Neural progenitor cell (in vitro differentiated cells): Measurements from ENCODE around the gene OR2A5. TPM values are rescaled to one million over a fixed set of nuclear protein-coding genes. Genes with fewer than 3 reads are reported as not detected.

Experiments
- DNase-seq: peaks from one replicate; pipeline ENCODE4 v3.0.0-alpha.2; 2016; ENCODE audit warnings: low spot score
- H2AFZ ChIP-seq: fragments of 200-600 bp; sonication (generic); replicated peaks from 2 replicates; pipeline ENCODE4 v1.6.1; 2016; ENCODE audit warnings: antibody characterized with exemption
- H3F3A ChIP-seq: fragments of 200-600 bp; sonication (generic); 2 replicates; pipeline ENCODE4 v1.6.1; 2016; ENCODE audit warnings: antibody characterized with exemption, low read depth
- H3K27ac ChIP-seq: fragments of 200-600 bp; sonication (generic); 2 replicates; pipeline ENCODE4 v1.5.1; 2016; ENCODE audit warnings: mild to moderate bottlenecking
- H3K27me3 ChIP-seq: fragments of 200-600 bp; sonication (generic); 2 replicates; pipeline ENCODE4 v1.6.1; 2016; ENCODE audit warnings: mild to moderate bottlenecking, moderate library complexity
- H3K36me3 ChIP-seq: fragments of 200-600 bp; sonication (generic); 2 replicates; pipeline ENCODE4 v1.5.1; 2016
- H3K4me1 ChIP-seq: fragments of 200-600 bp; sonication (generic); 2 replicates; pipeline ENCODE4 v1.6.1; 2016; ENCODE audit warnings: mixed run types
- H3K4me2 ChIP-seq: fragments of 200-600 bp; sonication (generic); 2 replicates; pipeline ENCODE4 v1.6.1; 2016
- H3K4me3 ChIP-seq: fragments of 200-600 bp; sonication (generic); 2 replicates; pipeline ENCODE4 v1.5.1; 2016
- H3K79me2 ChIP-seq: fragments of 200-600 bp; sonication (generic); 2 replicates; pipeline ENCODE4 v1.6.1; 2016; ENCODE audit warnings: low read depth
- H3K9ac ChIP-seq: fragments of 200-600 bp; sonication (generic); 2 replicates; pipeline ENCODE4 v1.6.1; 2016
- H3K9me3 ChIP-seq: fragments of 200-600 bp; sonication (generic); 2 replicates; pipeline ENCODE4 v1.5.1; 2016; ENCODE audit warnings: low read depth
- H4K20me1 ChIP-seq: fragments of 200-600 bp; sonication (generic); 2 replicates; pipeline ENCODE4 v1.6.1; 2016; ENCODE audit warnings: low read depth
- H3K27ac Mint-ChIP-seq: 3 replicates; pipeline ENCODE4 v1.8.0; 2021; ENCODE audit warnings: mixed read lengths
- H3K27me3 Mint-ChIP-seq: 2 replicates; pipeline ENCODE4 v1.8.0; 2022; ENCODE audit warnings: low read depth, mild to moderate bottlenecking, inconsistent platforms, moderate library complexity, mixed read lengths; ENCODE audit not compliant: insufficient read depth
- H3K36me3 Mint-ChIP-seq: 3 replicates; pipeline ENCODE4 v1.8.0; 2021; ENCODE audit warnings: mixed read lengths
- H3K4me1 Mint-ChIP-seq: 3 replicates; pipeline ENCODE4 v1.8.0; 2021; ENCODE audit warnings: mixed read lengths
- H3K4me3 Mint-ChIP-seq: 3 replicates; pipeline ENCODE4 v1.8.0; 2021; ENCODE audit warnings: mild to moderate bottlenecking, moderate library complexity, mixed read lengths
- H3K9me3 Mint-ChIP-seq: 3 replicates; pipeline ENCODE4 v1.8.0; 2020; ENCODE audit warnings: mixed read lengths
- CTCF ChIP-seq: fragments of 200-600 bp; sonication (generic); IDR thresholded peaks from 2 replicates; pipeline ENCODE4 v1.5.1; 2017; ENCODE audit warnings: antibody characterized with exemption, mild to moderate bottlenecking
- EZH2 ChIP-seq: fragments of 200-600 bp; sonication (generic); IDR thresholded peaks from 2 replicates; pipeline ENCODE4 v1.6.1; 2017; ENCODE audit warnings: antibody characterized with exemption, mild to moderate bottlenecking, moderate library complexity
- EZH2phosphoT487 ChIP-seq: fragments of 200-600 bp; sonication (generic); IDR thresholded peaks from 2 replicates; pipeline ENCODE4 v1.6.1; 2017; ENCODE audit warnings: antibody characterized with exemption
- total RNA-seq: library from RNA; depleted of rRNA; stranded (reverse); fragments of >200 nt; gene quantifications from 2 replicates; pipeline ENCODE4 v1.2.3, GENCODE V29; 2015; ENCODE audit warnings: low replicate concordance

The OR2A5 gene
- total RNA-seq, 1 donor from 2014 or later = not detected

- no peak overlapping the region for H3K4me3 Mint-ChIP-seq
- Histone ChIP-seq H3K79me2 (no peaks in the 10 kb centered on the region), H3K4me2 (no peak overlapping the region), H3K36me3 (no peaks in the 10 kb centered on the region), H3K27ac (no peak overlapping the region), H3F3A (no peaks in the 10 kb centered on the region), H3K9me3 (no peaks in the 10 kb centered on the region), H3K27me3 (no peaks in the 10 kb centered on the region), H3K4me1 (no peaks in the 10 kb centered on the region), H2AFZ (no peak overlapping the region), H3K4me3 (no peak overlapping the region), H3K9ac (no peak overlapping the region), H4K20me1 (no peaks in the 10 kb centered on the region)
- no peaks in the 10 kb centered on the region for H3K9me3 Mint-ChIP-seq
- DNase-seq = no peak
- H3K27ac Mint-ChIP-seq = no peak overlapping the region
- no peaks in the 10 kb centered on the region for H3K27me3 Mint-ChIP-seq
- H3K36me3 Mint-ChIP-seq = no peaks in the 10 kb centered on the region
- no peak for TF ChIP-seq CTCF
- TF ChIP-seq EZH2 = no peak
- TF ChIP-seq EZH2phosphoT487 = no peak
- no peaks in the 10 kb centered on the region for H3K4me1 Mint-ChIP-seq
These were observed 21.2 kb downstream of the OR2A5 start for GRCh38 chr7:144069953-144070352.

- TF ChIP-seq CTCF = peak; percentile 13
- no peak for TF ChIP-seq EZH2
- Mint-ChIP-seq H3K36me3 (no peaks in the 10 kb centered on the region), H3K27ac (no peak overlapping the region), H3K4me1 (no peaks in the 10 kb centered on the region), H3K9me3 (no peaks in the 10 kb centered on the region), H3K27me3 (no peaks in the 10 kb centered on the region), H3K4me3 (no peak overlapping the region)
- Histone ChIP-seq H3K9ac (no peak overlapping the region), H3K4me2 (no peak overlapping the region), H3K79me2 (no peaks in the 10 kb centered on the region), H4K20me1 (no peaks in the 10 kb centered on the region), H3K4me3 (no peak overlapping the region), H3K27ac (no peak overlapping the region), H3K27me3 (no peaks in the 10 kb centered on the region), H3F3A (no peaks in the 10 kb centered on the region), H3K4me1 (no peaks in the 10 kb centered on the region), H2AFZ (no peak overlapping the region), H3K36me3 (no peaks in the 10 kb centered on the region), H3K9me3 (no peaks in the 10 kb centered on the region)
- DNase-seq = no peak
These were observed 25.6 kb downstream of the OR2A5 start for GRCh38 chr7:144074374-144074773.

- Histone ChIP-seq H3K9me3 (no peaks in the 10 kb centered on the region), H3K4me1 (no peaks in the 10 kb centered on the region), H3K9ac (no peak within 1 kb of the TSS), H2AFZ (no peak within 1 kb of the TSS), H3K36me3 (no peaks in the 10 kb centered on the region), H3K79me2 (no peaks in the 10 kb centered on the region), H4K20me1 (no peaks in the 10 kb centered on the region), H3F3A (no peaks in the 10 kb centered on the region), H3K4me3 (no peak within 1 kb of the TSS), H3K27me3 (no peaks in the 10 kb centered on the region), H3K4me2 (no peak within 1 kb of the TSS), H3K27ac (no peak within 1 kb of the TSS)
- Mint-ChIP-seq H3K36me3 (no peaks in the 10 kb centered on the region), H3K27me3 (no peaks in the 10 kb centered on the region), H3K4me3 (no peak within 1 kb of the TSS), H3K4me1 (no peaks in the 10 kb centered on the region), H3K9me3 (no peaks in the 10 kb centered on the region), H3K27ac (no peak within 1 kb of the TSS)
- DNase-seq = no peak
- no peak for TF ChIP-seq EZH2phosphoT487
- TF ChIP-seq EZH2 = no peak
- TF ChIP-seq CTCF = no peak
These were observed 37.2 kb downstream of the OR2A5 start, which contains the start of gene OR2A12 for GRCh38 chr7:144085978-144086377. TSS of gene OR2A12 (plus strand) at chr7:144086278. CDS start at chr7:144095108, 8,830 bp downstream.
